Stimulated activated naive CD8-positive, alpha-beta T cell treated with anti-CD3 and anti-CD28 coated beads, Interleukin-15, Interleukin-2, amounts not matched to agents 100 U/mL and 50 U/mL, for 24 hours (primary cell): ENCODE data around the gene RAB13.

Source experiments
- ATAC-seq: fragments of 150-1000 bp; cut with Tn5 transposase; one replicate; pipeline ENCODE4 v1.10.0; 2021
- DNase-seq: peaks from one replicate; pipeline ENCODE4 v3.0.0; 2021

RAB13 gene

DNA sequence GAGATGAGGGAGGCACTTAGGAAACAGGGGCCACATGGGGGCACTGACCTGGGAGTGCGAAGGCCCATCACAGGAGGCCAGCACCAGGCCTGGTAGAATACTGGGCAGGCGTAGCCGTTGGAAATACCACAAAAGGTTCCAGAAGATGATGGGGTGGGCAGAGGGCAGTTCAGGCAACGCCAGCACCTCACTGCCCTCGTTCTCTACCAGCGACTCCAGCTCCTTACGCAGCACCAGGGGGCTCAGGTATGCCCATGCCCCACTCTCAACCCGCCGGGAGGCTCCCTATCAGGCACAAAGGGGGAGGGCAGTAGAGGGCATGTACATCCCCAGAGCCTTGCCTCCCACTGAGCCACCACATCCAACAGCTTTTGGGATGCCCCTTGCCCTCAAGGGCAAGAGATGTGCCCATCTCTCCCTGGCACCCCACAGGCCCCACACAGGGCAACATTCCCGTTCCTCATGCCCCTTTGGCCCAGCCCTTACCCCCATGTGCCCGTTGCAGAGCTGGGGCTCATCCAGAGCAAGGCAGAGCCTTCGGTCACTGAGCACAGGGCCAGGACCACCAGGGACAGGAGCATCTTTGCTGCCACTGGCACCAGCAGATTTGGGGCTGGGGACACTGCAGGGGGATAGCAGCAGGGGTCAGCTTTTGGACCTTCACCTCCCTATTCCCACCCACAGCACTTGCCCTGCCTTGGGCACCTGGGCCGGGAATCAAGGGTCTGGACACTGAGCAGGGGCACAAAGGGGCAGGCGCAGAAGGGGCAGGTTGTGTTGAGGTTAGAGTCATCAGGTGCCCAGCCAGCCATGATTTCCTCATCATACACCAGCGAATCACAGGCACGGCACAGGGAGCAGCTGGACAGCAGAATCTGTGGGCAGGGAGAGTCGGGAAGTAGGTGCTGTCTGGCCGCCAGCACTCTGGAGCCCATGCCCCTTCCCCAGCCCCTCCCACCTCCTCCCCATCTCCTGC lies 53.7 kb downstream of the RAB13 start:
- DNase-seq (no peak), ATAC-seq (no peak)
